ENCODE measurements around the gene ACO1.
A peak's percentile ranks its signal among the peaks of the same experiment; 100 is the strongest.
"Not testable (repeated sequence)": the region's sequence is repeated elsewhere in the genome, so short reads cannot be mapped to it uniquely, and the experiment has no call there.

The ACO1 gene

DNA sequence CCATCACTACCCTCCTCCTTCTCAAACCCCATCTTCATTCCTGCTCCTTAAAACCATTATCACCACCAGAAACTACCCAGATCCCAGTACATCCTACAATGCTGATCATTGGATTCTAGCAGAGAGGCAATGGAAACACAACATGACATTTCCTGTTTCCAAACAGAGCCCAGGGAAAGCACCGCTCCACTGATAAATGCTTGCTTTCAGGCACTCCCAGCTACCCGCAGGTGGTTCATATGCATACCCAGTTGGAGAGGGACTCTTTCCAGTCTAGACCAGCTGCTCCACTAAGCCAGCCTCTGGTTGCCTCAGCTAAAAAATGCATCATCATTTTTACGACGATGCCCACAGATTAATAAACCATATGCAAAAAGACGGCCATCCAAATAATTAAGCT, 39.2 kb upstream of the ACO1 start:
- Histone ChIP-seq H3K4me3 (ENCODE audit: low read depth, low read length) (no peak overlapping the region), H3K9me3 (no peaks in the 10 kb centered on the region), H3K36me3 (no peaks in the 10 kb centered on the region), H3K4me1 (no peaks in the 10 kb centered on the region), H3K27me3 (no peaks in the 10 kb centered on the region)
- TF ChIP-seq, protein P1, sequence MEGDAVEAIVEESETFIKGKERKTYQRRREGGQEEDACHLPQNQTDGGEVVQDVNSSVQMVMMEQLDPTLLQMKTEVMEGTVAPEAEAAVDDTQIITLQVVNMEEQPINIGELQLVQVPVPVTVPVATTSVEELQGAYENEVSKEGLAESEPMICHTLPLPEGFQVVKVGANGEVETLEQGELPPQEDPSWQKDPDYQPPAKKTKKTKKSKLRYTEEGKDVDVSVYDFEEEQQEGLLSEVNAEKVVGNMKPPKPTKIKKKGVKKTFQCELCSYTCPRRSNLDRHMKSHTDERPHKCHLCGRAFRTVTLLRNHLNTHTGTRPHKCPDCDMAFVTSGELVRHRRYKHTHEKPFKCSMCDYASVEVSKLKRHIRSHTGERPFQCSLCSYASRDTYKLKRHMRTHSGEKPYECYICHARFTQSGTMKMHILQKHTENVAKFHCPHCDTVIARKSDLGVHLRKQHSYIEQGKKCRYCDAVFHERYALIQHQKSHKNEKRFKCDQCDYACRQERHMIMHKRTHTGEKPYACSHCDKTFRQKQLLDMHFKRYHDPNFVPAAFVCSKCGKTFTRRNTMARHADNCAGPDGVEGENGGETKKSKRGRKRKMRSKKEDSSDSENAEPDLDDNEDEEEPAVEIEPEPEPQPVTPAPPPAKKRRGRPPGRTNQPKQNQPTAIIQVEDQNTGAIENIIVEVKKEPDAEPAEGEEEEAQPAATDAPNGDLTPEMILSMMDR (IDR thresholded peaks at IDR 0.05; ENCODE audit: low read depth, low read length) = no peak
- no peak for DNase-seq

DNA sequence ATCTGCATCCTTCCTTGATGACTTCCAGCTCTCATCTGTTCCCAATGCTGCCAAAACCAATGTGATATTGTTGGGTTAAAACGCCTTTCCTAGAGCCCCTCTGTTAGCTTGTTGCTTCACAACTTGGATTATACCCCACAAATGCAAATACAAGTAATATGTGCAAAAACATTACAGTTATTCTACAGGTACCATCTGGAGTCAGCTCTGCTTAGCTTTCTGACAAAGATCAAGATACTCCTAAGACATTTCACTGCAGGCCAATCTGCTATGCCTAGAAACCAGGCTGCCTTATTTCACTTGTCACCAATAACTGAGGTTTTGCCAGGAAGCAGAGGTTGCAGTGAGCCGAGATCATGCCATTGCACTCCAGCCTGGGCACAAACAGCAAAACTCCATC, 36.9 kb upstream of the ACO1 start:
- Histone ChIP-seq H3K4me1 (no peaks in the 10 kb centered on the region), H3K9me3 (no peaks in the 10 kb centered on the region), H3K4me3 (ENCODE audit: low read depth, low read length) (no peak overlapping the region), H3K36me3 (no peaks in the 10 kb centered on the region), H3K27me3 (no peaks in the 10 kb centered on the region)
- no peak for DNase-seq
- TF ChIP-seq, protein P1 (IDR thresholded peaks at IDR 0.05; ENCODE audit: low read depth, low read length) = no peak

DNA sequence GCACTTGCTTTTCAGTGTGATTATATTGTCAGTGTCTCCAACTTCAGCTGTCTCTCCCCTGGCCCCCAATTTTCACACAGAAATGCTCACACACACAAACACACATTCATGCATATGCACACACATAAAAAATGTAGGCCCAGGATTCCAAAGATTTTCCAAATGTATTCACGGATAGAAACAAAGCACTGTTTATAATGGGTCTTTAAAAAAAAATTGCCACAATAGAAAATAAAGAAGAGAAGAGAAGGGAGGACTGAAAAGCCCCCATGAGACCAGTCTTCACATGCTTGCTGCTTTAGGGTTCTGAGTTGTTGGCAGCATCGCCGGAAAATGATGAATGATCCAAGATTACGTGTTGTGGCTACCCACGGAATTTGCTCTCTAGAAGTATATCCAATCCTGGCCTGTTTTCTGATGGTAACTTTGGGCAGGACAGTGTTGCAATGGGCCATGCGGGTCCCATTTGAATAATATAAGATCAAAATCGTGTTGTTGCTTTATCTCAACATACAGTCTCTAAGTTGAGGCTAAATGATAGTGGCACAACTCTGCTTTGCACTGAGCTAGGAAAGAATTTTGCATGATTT, 36.2 kb upstream of the ACO1 start:
- TF ChIP-seq, protein P1 (IDR thresholded peaks at IDR 0.05; ENCODE audit: low read depth, low read length) = no peak
- Histone ChIP-seq H3K9me3 (no peaks in the 10 kb centered on the region), H3K36me3 (no peaks in the 10 kb centered on the region), H3K4me1 (no peaks in the 10 kb centered on the region), H3K27me3 (no peaks in the 10 kb centered on the region), H3K4me3 (ENCODE audit: low read depth, low read length) (no peak overlapping the region)
- DNase-seq = no peak

DNA sequence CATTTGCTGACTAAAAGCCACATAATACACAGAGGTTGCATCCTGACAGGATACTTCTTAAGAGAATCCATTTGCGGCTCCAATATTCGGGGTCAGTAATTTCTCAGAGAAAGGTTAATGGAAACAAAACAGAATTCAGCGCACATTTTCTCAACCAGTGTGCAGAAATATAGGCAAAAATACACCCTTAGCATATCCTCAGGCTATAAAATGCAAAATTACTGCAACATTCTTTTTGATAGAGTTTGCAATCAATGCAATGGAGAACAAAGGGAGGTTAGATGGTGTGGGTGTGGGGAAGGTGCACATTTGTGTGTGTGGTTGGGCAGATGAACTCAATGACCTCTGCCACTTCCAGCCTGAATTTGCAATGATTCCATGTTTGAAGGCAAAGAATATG, 35.4 kb upstream of the ACO1 start:
- DNase-seq = no peak
- H3K27me3 ChIP-seq = no peaks in the 10 kb centered on the region
- TF ChIP-seq, protein P1 (IDR thresholded peaks at IDR 0.05; ENCODE audit: low read depth, low read length) = no peak
- no peak overlapping the region for H3K4me3 ChIP-seq (ENCODE audit: low read depth, low read length)
- H3K9me3 ChIP-seq = no peaks in the 10 kb centered on the region
- H3K4me1 ChIP-seq = no peaks in the 10 kb centered on the region
- H3K36me3 ChIP-seq = no peaks in the 10 kb centered on the region

DNA sequence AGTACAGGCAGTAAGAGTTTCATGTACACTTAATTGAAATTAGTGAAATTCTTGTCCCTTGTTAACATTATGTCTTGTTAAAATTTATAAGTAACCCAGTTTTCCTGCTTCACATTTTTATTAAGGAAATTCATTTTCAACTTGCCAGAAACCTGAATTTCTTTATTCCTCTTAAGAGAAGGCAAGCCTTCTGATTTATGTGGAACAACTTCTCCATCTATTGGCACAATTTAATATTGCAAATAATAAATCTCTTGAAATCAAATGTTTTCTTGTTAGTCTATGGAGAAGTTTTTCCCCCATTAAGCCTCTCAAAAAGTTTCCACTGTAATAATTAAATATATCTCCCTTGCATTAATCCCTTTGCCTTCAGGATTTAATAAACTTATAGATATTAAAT, 33.8 kb upstream of the ACO1 start:
- no peak for DNase-seq
- TF ChIP-seq, protein P1 (IDR thresholded peaks at IDR 0.05; ENCODE audit: low read depth, low read length) = peak; percentile 35; the same call in 1 of the 2 replicates

DNA sequence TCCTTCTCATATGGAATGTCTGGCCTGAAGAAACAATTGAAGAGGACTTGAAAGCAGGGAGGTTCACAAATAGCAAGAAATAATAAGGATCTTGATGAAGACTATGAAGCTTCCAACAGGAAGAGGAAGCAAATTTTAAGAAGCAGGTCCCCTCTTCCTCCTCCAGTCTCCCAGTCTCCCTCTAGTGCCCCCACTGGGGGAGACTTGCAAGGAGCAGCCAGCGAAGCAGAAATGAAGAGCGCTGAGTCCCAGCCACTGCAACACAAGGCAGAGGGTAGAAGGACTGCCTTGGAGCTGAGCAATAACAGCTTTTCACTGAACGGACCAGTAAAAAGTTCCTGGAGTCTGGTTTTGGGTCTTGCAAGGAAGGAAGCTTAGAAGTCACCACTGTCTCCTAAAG, 32.6 kb upstream of the ACO1 start:
- peak; percentile 16 for DNase-seq
- TF ChIP-seq, protein P1 (IDR thresholded peaks at IDR 0.05; ENCODE audit: low read depth, low read length) = peak; percentile 43
- H3K4me1 ChIP-seq = no peaks in the 10 kb centered on the region
- no peaks in the 10 kb centered on the region for H3K9me3 ChIP-seq
- H3K36me3 ChIP-seq = no peaks in the 10 kb centered on the region
- no peak overlapping the region for H3K4me3 ChIP-seq (ENCODE audit: low read depth, low read length)
- H3K27me3 ChIP-seq = no peaks in the 10 kb centered on the region

More for the DNA sequence above, 33.8 kb upstream of the ACO1 start:
- Histone ChIP-seq H3K9me3 (no peaks in the 10 kb centered on the region), H3K27me3 (no peaks in the 10 kb centered on the region), H3K36me3 (no peaks in the 10 kb centered on the region), H3K4me1 (no peaks in the 10 kb centered on the region), H3K4me3 (ENCODE audit: low read depth, low read length) (no peak overlapping the region)

DNA sequence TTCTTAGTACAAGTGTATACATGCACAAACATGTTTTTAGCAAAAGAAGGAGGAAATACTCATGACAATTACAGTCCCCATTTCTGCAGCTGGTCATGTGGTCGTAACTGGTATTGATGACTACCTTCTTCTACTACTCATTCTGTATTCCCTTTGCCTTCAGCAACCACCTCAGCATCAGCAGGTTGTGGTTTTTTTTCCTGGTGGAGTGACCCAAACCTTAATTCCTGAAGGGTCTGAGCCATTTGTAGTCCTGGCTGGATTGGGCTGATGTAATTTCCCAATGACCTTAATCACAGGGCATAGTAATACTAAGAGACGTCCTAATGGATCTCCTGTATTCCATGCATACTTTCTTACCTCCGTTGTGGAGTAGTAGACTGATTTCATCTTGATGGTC, 31.0 kb upstream of the ACO1 start:
- H3K4me3 ChIP-seq (ENCODE audit: low read depth, low read length); H3K27me3 ChIP-seq; DNase-seq; H3K4me1 ChIP-seq; H3K9me3 ChIP-seq; H3K36me3 ChIP-seq: not testable (repeated sequence)
